ENCODE results near the gene CTDP1.

The CTDP1 gene

GRCh38 chr18:79740521-79741361 lies 61.1 kb downstream of the CTDP1 start:
- POLR2A ChIA-PET = interaction anchor here (0.5 kb wide), 1 partner anchor 46 kb away, joined by 3 read pairs; no protein-coding TSS in a partner anchor
- peaks cover 0 to 43% (median 4%) of the 10 kb centered on the region in 5 experiments for H3K9me3 ChIP-seq (ENCODE audit: control extremely low read depth in 1 of 5, control insufficient read depth in 4 of 5, insufficient read depth in 2 of 5, low read depth in 1 of 5, low read length in 4 of 5)
- H3K4me3 ChIP-seq (ENCODE audit: control insufficient read depth in 1 of 7, extremely low read depth in 1 of 7, insufficient read depth in 4 of 7, low read depth in 2 of 7, low read length in 6 of 7) = no peak overlapping the region
- CTCF ChIA-PET = no interaction called here
- no peaks in the 10 kb centered on the region for H3K27me3 ChIP-seq (replicated peaks in 2 of 5; ENCODE audit: control insufficient read depth in 4 of 5, insufficient read depth in 5 of 5, low read length in 4 of 5)
- no peak for DNase-seq
- peaks cover 0 to 4% (median 0%) of the 10 kb centered on the region in 4 experiments for H3K4me1 ChIP-seq (ENCODE audit: control extremely low read depth in 1 of 4, control insufficient read depth in 4 of 4, insufficient read depth in 4 of 4, low read length in 3 of 4)
- 98% methylated on average over 24 of the region's 26 CpGs for WGBS (ENCODE audit: insufficient coverage)
- no peak overlapping the region for H3K27ac ChIP-seq (ENCODE audit: insufficient read depth in 1 of 2, low read depth in 1 of 2, low read length in 2 of 2, poor library complexity in 1 of 2, severe bottlenecking in 2 of 2)
- H3K36me3 ChIP-seq (ENCODE audit: control insufficient read depth in 4 of 4, insufficient read depth in 4 of 4, low read length in 3 of 4) = peaks cover 33 to 71% (median 63%) of the 10 kb centered on the region in 4 experiments

GRCh38 chr18:79741362-79741700 lies 61.7 kb downstream of the CTDP1 start:
- DNase-seq = no peak
- Histone ChIP-seq H3K27ac (ENCODE audit: insufficient read depth in 1 of 2, low read depth in 1 of 2, low read length in 2 of 2, poor library complexity in 1 of 2, severe bottlenecking in 2 of 2) (no peak overlapping the region), H3K27me3 (replicated peaks in 2 of 5; ENCODE audit: control insufficient read depth in 4 of 5, insufficient read depth in 5 of 5, low read length in 4 of 5) (no peaks in the 10 kb centered on the region), H3K4me1 (ENCODE audit: control extremely low read depth in 1 of 4, control insufficient read depth in 4 of 4, insufficient read depth in 4 of 4, low read length in 3 of 4) (peaks cover 0 to 4% (median 0%) of the 10 kb centered on the region in 4 experiments), H3K36me3 (ENCODE audit: control insufficient read depth in 4 of 4, insufficient read depth in 4 of 4, low read length in 3 of 4) (peaks cover 31 to 65% (median 58%) of the 10 kb centered on the region in 4 experiments), H3K4me3 (ENCODE audit: control insufficient read depth in 1 of 7, extremely low read depth in 1 of 7, insufficient read depth in 4 of 7, low read depth in 2 of 7, low read length in 6 of 7) (no peak overlapping the region), H3K9me3 (ENCODE audit: control extremely low read depth in 1 of 5, control insufficient read depth in 4 of 5, insufficient read depth in 2 of 5, low read depth in 1 of 5, low read length in 4 of 5) (peaks cover 0 to 37% (median 4%) of the 10 kb centered on the region in 5 experiments)
- ChIA-PET POLR2A (no interaction called here), CTCF (no interaction called here)
- WGBS (ENCODE audit: insufficient coverage) = 92% methylated on average over 8 of the region's 8 CpGs

DNA sequence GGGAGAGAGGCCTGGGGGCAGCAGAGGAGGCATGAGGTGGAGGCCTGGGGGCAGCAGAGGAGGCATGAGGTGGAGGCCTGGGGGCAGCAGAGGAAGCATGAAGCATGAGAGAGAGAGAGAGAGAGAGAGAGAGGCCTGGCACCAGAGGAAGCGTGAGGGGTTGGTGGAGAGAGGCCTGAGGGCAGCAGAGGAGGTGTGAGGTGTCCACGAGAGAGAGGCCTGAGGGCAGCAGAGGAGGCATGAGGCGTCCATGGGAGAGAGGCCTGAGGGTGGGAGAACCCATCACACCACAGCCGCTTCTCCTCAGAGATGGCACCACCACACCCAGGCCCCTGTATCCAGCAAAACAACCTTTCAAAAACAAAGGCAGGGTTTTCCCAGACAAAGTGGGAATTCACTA lies 62.5 kb downstream of the CTDP1 start:
- peaks cover 0 to 4% (median 0%) of the 10 kb centered on the region in 4 experiments for H3K4me1 ChIP-seq (ENCODE audit: control extremely low read depth in 1 of 4, control insufficient read depth in 4 of 4, insufficient read depth in 4 of 4, low read length in 3 of 4)
- H3K27ac ChIP-seq (ENCODE audit: insufficient read depth in 1 of 2, low read depth in 1 of 2, low read length in 2 of 2, poor library complexity in 1 of 2, severe bottlenecking in 2 of 2) = no peak overlapping the region
- ChIA-PET CTCF (interaction anchor here (1.6 kb wide), 1 partner anchor 12 kb away, joined by 3 read pairs; no protein-coding TSS in a partner anchor), POLR2A (no interaction called here)
- WGBS (ENCODE audit: insufficient coverage) = 100% methylated on average over 3 of the region's 4 CpGs
- peaks cover 0 to 30% (median 4%) of the 10 kb centered on the region in 5 experiments for H3K9me3 ChIP-seq (ENCODE audit: control extremely low read depth in 1 of 5, control insufficient read depth in 4 of 5, insufficient read depth in 2 of 5, low read depth in 1 of 5, low read length in 4 of 5)
- H3K36me3 ChIP-seq (ENCODE audit: control insufficient read depth in 4 of 4, insufficient read depth in 4 of 4, low read length in 3 of 4) = peaks cover 31 to 65% (median 53%) of the 10 kb centered on the region in 4 experiments
- no peak for DNase-seq
- no peaks in the 10 kb centered on the region for H3K27me3 ChIP-seq (replicated peaks in 2 of 5; ENCODE audit: control insufficient read depth in 4 of 5, insufficient read depth in 5 of 5, low read length in 4 of 5)
- no peak overlapping the region for H3K4me3 ChIP-seq (ENCODE audit: control insufficient read depth in 1 of 7, extremely low read depth in 1 of 7, insufficient read depth in 4 of 7, low read depth in 2 of 7, low read length in 6 of 7)

GRCh38 chr18:79744625-79745024 lies 65.0 kb downstream of the CTDP1 start:
- peaks cover 19 to 64% (median 41%) of the 10 kb centered on the region in 4 experiments for H3K36me3 ChIP-seq (ENCODE audit: control insufficient read depth in 4 of 4, insufficient read depth in 4 of 4, low read length in 3 of 4)
- H3K4me1 ChIP-seq (ENCODE audit: control extremely low read depth in 1 of 4, control insufficient read depth in 4 of 4, insufficient read depth in 4 of 4, low read length in 3 of 4) = no peaks in the 10 kb centered on the region
- no peak overlapping the region for H3K4me3 ChIP-seq (ENCODE audit: control insufficient read depth in 1 of 7, extremely low read depth in 1 of 7, insufficient read depth in 4 of 7, low read depth in 2 of 7, low read length in 6 of 7)
- POLR2A ChIA-PET = no interaction called here
- WGBS (ENCODE audit: insufficient coverage) = 89% methylated on average over 14 of the region's 14 CpGs
- peaks cover 0 to 11% (median 2%) of the 10 kb centered on the region in 5 experiments for H3K9me3 ChIP-seq (ENCODE audit: control extremely low read depth in 1 of 5, control insufficient read depth in 4 of 5, insufficient read depth in 2 of 5, low read depth in 1 of 5, low read length in 4 of 5)
- no peaks in the 10 kb centered on the region for H3K27me3 ChIP-seq (replicated peaks in 2 of 5; ENCODE audit: control insufficient read depth in 4 of 5, insufficient read depth in 5 of 5, low read length in 4 of 5)
- no peak for DNase-seq
- CTCF ChIA-PET = interaction anchor here (1.1 kb wide), 1 partner anchor 36 kb away, joined by 3 read pairs; no protein-coding TSS in a partner anchor
- H3K27ac ChIP-seq (ENCODE audit: insufficient read depth in 1 of 2, low read depth in 1 of 2, low read length in 2 of 2, poor library complexity in 1 of 2, severe bottlenecking in 2 of 2) = no peak overlapping the region

DNA sequence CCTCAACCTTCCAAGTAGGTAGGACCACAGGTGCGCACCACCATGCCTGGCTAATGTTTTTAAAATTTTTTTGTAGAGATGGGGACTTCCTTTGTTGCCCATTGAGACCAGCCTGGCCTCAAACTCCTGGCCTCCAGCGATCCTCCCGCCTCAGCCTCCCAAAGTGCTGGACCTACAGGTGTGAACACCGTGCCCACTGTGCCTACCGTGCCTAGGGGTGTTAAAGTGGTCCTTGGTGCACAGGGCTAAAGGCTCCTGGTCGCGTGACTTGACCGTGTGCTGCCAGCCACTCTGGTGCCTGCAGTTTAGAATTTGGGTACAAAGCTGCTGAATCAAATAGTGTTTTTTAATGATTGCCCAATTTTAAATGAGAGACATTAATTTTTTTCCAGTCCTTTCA lies 67.1 kb downstream of the CTDP1 start:
- H3K4me1 ChIP-seq (ENCODE audit: control extremely low read depth in 1 of 4, control insufficient read depth in 4 of 4, insufficient read depth in 4 of 4, low read length in 3 of 4) = no peaks in the 10 kb centered on the region
- no peaks in the 10 kb centered on the region for H3K27me3 ChIP-seq (replicated peaks in 2 of 5; ENCODE audit: control insufficient read depth in 4 of 5, insufficient read depth in 5 of 5, low read length in 4 of 5)
- H3K9me3 ChIP-seq (ENCODE audit: control extremely low read depth in 1 of 5, control insufficient read depth in 4 of 5, insufficient read depth in 2 of 5, low read depth in 1 of 5, low read length in 4 of 5) = peaks cover 0 to 4% (median 1%) of the 10 kb centered on the region in 5 experiments
- DNase-seq = no peak
- peaks cover 7 to 50% (median 30%) of the 10 kb centered on the region in 4 experiments for H3K36me3 ChIP-seq (ENCODE audit: control insufficient read depth in 4 of 4, insufficient read depth in 4 of 4, low read length in 3 of 4)
- H3K27ac ChIP-seq (ENCODE audit: insufficient read depth in 1 of 2, low read depth in 1 of 2, low read length in 2 of 2, poor library complexity in 1 of 2, severe bottlenecking in 2 of 2) = no peak overlapping the region
- H3K4me3 ChIP-seq (ENCODE audit: control insufficient read depth in 1 of 7, extremely low read depth in 1 of 7, insufficient read depth in 4 of 7, low read depth in 2 of 7, low read length in 6 of 7) = no peak overlapping the region
- POLR2A ChIA-PET = no interaction called here
- CTCF ChIA-PET = no interaction called here
- WGBS (ENCODE audit: insufficient coverage) = 82% methylated on average over 3 of the region's 8 CpGs

- no peak overlapping the region for H3K4me3 ChIP-seq (ENCODE audit: control insufficient read depth in 1 of 7, extremely low read depth in 1 of 7, insufficient read depth in 4 of 7, low read depth in 2 of 7, low read length in 6 of 7)
- ChIA-PET POLR2A (no interaction called here), CTCF (no interaction called here)
- H3K27ac ChIP-seq (ENCODE audit: insufficient read depth in 1 of 2, low read depth in 1 of 2, low read length in 2 of 2, poor library complexity in 1 of 2, severe bottlenecking in 2 of 2) = no peak overlapping the region
- H3K4me1 ChIP-seq (ENCODE audit: control extremely low read depth in 1 of 4, control insufficient read depth in 4 of 4, insufficient read depth in 4 of 4, low read length in 3 of 4) = no peaks in the 10 kb centered on the region
- no peak for DNase-seq
- no peaks in the 10 kb centered on the region for H3K27me3 ChIP-seq (replicated peaks in 2 of 5; ENCODE audit: control insufficient read depth in 4 of 5, insufficient read depth in 5 of 5, low read length in 4 of 5)
- 96% methylated on average over 32 of the region's 35 CpGs for WGBS (ENCODE audit: insufficient coverage)
- peaks cover 3 to 47% (median 28%) of the 10 kb centered on the region in 4 experiments for H3K36me3 ChIP-seq (ENCODE audit: control insufficient read depth in 4 of 4, insufficient read depth in 4 of 4, low read length in 3 of 4)
- H3K9me3 ChIP-seq (ENCODE audit: control extremely low read depth in 1 of 5, control insufficient read depth in 4 of 5, insufficient read depth in 2 of 5, low read depth in 1 of 5, low read length in 4 of 5) = peaks cover 0 to 4% (median 1%) of the 10 kb centered on the region in 5 experiments
These were observed 67.7 kb downstream of the CTDP1 start for GRCh38 chr18:79747156-79747845.
